Activated CD4-positive, CD25-positive, alpha-beta regulatory T cell (primary cell): Measurements from ENCODE around the gene AKAP8.
"Not testable (repeated sequence)": the region's sequence is repeated elsewhere in the genome, so short reads cannot be mapped to it uniquely, and the experiment has no call there.

ENCODE experiments used
- DNase-seq, 4 experiments: peaks; one replicate each; lab custom pipeline; 2025; lab: John Stamatoyannopoulos, UW

AKAP8 gene

DNA sequence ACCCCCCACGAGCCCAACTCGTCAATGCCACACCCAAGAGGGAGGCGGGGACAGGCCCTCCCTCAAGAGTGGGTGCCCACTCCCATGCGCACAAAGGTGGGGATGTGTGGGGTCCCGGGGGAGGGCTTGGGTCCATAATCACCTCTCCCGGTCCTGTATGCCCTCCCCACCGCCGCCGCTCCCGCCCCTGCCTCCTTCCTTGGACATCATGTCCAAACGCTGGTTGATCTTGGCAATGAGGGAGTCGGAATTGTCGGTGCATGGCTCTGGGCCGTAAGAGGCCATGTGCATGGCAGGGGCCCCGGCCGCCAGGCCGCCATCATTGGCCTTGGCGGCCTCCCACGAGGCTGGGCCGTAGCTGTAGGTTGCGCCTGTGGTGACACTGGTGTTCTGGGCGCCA, 5.9 kb downstream of the AKAP8 start:
- no peak for DNase-seq

DNA sequence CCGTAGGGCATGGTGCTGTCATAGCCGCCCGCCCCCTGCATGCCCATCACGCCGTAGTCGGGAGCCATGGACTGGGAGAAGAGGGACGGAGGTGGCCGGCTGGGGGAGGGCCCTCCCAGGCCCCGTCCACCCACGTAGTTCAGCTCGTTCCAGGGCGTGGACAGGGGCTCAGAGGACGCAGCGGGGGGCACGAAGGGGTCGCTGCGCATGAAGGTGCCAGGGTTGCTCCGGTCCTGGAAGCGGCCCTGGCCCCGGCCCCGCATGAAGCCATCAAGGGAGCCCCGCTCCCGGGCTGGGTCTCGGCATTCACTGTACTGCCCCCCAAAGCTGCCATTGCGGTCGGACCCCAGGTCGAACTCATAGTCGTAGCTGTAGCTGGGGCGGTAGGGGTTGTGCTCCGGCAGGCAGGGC, 6.7 kb downstream of the AKAP8 start:
- no peak for DNase-seq

DNA sequence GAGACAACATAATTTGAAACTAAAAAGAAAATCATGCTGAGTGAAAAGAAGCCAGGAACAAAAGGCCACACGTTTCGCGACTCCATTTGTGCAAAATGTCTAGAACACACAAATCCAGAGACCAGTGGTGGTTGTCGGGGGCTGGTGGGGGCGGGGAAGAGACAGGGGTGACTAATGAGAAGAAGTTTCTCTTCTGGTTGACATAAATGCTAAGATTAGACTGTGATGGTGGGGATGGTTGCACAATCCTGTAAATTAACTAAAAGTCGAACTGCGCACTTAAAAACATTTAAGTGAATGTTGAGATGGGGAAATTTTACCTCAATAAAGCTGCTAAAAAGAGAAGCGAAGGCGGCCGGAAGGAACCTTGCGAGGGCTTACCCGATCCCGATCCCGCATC, 7.1 kb downstream of the AKAP8 start:
- no peak for DNase-seq

DNA sequence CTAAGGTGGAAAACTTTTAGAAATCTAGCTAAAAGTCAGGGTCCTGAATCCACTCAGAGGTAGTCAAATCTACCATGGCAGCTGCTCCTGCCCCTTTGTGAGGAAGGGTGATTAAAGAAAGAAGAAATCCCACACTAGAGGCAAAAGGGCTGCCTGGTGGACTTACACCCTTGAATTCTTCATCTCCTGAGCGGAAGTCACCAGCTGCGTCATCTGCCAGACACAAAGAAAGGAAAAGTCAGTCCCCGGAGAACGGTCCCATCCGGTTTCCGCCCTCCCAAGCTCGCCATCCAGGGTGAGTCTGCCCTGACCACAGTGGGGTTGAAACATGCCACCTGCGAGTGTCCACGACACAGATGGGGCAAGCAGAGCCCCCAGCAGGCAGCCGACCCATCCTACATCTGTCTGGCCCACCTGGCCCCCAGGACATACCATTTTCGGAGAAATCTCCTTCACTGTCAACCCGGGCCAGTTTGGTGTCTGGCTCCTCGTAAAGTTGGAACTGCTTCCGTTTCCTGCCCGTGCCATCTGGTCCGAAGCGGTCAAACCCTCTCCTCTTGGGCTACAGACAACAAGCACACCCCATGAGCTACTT, 7.7 kb downstream of the AKAP8 start:
- DNase-seq = no peak

DNA sequence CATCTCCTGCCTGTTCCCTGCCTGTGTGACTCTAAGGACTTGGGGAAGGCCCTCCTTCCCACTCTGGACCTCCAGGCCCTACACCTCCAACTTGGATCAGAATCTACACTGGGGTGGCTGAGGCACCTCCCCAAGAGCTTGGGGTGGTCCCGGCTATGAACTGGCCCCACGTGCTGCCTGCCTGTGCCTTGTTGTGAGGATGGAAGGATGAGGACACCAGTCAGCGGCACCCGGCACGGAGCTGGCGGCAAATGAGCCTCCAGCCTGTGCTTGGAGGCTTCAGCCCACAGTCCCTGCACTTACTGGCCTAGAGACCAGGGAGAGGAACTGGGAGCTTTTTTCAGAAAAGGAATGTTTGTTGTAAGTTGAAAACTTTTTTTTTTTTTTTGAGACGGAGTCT, 8.5 kb downstream of the AKAP8 start:
- DNase-seq = no peak

DNA sequence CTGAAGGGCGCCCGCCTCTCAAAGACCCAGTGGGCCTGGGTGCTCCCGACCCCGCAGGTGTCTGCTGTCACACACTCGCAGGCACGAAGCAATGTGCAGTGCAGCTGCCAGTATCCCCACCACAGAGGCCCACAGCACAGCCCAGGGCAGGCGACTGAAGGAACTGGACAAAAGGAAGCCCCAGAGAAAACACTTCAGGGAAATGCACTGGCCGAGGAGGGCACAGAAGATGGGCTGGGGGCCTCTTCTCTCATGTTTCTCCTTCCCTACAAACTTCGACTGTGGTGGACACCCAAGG, 10.0 kb downstream of the AKAP8 start:
- no peak for DNase-seq

DNA sequence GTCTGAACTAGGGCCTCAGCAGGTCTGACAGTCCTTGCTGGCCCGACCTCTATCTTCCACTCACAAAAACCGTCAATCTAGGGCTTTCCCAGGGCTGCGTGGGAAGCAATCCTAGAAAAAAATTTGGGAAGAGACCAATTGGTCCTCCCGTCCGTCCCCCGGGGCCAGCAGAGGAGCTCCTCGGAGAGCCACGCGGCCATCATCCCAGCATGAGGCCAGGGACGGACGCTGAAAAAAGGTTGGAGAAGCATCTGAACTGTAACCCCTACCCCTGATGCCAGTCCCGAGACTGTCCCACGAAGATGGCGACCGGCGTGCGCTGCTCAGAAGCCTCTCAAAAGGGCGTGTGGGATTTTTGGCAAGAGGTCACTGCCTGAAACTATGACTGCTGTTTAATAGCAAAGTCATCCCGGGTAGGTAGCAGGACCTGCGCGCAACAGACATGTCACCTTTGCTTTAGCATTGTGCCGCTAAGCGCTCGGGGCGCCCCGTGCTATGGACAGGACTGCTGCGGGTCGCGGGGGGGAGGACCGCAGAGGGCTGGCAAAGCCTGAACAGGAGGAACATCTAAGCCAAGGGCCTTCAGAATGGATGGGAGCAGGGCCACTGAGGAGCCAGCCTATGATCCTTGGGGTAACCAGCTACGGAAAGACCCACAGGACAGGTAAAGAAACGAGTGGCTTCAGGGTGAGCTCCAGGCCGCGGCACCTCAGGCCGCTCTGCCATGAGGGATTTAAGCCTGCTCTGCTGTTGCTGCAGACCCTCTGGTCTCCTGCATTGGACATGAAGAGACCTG, 10.6 kb downstream of the AKAP8 start:
- DNase-seq = no peak

DNA sequence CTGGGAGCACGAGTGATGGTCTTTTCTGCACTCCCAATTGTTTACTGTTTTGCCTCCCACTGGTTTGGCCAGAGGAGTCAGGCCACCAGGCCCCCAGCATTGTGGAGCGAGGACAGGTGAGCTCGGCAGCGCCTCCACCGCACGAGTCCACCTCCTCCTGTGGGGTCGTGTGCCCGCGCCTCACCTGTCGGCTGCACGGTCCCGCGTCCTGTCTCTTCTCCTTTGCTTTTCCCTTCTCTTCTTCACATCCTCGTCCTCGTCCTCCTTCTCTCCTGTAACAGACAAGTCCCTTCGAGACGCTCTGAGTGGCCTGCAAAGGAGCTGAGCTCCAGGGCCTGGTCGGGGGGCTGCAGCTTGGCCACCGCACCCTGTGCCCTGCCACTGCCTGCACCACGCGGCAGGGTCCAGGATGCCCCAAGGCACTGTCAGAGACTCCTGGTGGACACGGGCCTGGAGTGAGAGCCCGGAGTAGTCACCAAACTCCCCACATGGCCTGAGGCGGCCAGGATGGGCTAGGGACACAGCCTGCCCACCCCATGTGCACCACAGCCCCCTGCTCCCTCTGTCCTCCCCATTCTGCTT, 11.4 kb downstream of the AKAP8 start:
- DNase-seq = no peak

DNA sequence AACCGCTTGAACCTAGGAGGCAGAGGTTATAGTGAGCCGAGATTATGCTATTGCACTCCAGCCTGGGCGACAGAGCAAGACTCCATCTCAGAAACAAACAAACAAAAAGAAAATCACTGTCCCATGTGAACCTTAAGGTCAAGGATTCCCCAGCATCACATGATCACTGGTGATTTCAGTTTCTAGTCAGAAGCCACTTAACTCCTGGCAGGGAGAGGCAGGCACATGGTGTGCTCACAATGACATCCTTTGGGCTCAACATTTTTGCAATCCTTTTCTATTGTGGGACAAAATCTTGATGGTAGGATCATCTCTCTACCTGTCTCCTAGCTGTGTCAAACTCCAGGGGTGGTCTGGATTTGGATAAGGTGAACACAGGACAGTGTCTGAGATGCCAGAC, 12.1 kb downstream of the AKAP8 start:
- no peak for DNase-seq

DNA sequence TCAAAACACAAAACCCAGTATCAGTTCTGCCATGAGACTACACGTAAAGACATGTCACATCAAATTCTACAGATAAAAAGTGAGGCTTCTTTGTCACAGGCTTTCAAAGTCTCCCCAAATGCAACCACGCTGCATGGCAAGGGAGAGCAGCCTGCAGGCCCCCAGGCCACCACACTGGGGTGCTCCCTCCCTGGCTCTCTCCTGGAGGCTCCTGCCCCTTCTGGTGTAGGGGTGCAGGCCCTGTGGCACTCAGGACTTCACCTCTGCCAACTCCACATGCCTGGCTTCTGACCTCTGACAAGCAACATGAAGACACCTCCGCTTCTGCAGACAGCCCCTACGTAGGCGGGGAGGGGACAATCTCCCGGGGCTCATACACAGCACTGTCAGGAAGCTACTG, 14.3 kb downstream of the AKAP8 start:
- no peak for DNase-seq

DNA sequence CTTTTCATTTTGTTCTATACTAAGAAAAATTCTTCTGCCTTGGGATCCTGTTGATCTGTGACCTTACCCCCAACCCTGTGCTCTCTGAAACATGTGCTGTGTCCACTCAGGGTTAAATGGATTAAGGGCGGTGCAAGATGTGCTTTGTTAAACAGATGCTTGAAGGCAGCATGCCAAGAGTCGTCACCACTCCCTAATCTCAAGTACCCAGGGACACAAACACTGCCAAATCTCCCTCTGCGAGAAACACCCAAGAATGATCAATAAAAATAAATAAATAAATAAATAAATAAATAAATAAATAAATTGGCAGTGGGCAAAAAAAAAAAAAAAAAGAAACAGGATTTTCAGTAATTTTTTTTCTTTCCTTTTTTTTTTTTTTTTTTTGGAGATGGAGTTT, 15.8 kb downstream of the AKAP8 start:
- DNase-seq = not testable (repeated sequence)

DNA sequence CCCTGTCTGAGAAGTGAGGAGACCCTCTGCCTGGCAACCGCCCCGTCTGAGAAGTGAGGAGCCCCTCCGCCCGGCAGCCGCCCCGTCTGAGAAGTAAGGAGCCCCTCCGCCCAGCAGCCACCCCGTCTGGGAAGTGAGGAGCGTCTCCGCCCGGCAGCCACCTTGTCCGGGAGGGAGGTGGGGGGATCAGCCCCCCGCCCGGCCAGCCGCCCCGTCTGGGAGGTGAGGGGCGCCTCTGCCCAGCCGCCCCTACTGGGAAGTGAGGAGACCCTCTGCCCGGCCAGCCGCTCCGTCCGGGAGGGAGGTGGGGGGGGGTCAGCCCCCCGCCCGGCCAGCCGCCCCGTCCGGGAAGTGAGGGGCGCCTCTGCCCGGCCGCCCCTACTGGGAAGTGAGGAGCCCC, 16.5 kb downstream of the AKAP8 start:
- not testable (repeated sequence) for DNase-seq

DNA sequence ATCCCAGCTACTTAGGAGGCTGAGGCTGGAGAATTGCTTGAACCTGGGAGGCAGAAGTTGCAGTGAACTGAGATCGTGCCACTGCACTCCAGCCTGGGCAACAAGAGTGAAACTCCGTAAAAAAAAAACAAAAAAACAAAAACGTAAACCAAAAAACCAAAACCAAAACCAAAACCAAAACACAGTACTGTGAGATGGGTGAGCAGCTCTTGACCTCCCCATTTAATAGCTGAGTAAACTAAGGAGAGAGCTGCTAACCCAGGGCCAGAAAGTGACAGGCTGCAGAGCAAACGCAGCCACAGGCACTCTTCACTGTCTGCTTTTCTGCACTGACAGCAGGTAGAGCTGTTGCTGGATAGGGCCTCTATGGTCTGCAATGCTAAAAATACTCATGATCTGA, 19.6 kb downstream of the AKAP8 start:
- not testable (repeated sequence) for DNase-seq

DNA sequence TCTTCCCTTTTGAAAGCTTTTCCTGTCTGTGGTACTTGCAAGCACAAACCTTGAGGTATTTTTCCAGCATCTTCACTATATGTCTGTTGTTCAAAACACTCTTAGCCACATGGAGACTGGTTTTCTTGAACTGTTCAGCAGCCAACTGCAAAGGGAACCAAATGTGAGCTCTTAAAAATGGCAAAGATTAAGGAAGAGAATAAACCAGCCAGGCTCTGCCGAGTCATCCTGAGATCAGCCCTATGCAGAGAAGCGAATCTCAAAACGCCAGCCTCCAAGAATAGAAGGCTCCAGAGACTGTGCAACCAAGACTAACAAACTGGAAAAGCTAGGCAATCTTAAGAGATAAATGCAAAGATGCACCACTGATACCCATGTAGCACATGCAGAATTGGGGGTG, 20.7 kb downstream of the AKAP8 start:
- DNase-seq = no peak

DNA sequence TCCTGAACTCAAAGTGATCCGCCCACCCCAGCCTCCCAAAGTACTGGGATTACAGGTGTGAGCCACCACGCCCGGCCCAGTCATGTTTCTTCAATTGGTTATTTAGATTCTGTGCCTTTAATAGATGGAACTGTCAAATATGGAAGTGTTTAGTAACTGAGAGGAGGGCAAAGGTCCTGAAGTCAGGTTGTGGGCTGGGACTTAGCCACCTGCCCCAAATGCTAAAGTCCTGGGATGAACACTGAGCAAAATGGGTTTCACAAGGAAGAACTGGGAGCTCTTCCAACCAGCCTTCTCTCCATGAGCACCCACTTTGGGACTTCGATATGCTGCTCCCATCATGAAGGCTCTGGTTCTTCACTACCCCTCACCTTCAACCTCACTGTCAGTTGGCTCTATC, 21.7 kb downstream of the AKAP8 start:
- no peak for DNase-seq

DNA sequence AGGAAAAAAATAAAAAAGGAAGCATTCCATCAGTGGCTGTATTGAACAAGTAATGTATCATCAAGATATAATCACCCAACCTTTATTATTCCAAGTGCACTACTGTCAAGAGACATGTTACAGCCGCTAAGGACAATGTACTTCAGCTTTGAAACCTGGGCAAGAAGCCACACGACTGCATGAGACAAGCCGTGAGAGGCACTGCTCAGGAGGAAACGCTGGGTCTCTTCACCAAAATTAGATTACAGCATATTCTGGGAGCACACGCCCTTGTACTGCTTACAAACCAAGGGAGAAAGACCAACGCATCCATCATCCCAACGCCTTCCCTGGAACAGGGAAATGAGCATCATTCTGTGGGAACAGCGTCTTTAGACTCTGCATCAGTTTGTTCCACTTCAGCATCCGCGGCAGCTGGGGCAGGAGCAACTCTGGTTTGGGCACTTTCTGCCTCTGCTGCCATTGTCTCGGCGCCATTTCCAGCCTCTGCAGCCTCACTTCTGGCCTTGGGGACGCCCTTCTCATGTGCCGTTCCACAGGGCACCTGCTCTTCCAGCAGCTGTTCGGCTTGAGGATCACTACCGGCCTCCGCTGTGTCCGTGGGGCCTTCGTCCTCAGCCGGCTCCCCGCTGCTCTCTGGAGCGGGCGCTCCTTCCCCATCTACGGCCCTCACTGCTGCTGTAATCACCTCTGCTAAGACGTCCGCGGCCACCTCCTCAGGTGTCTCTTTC, 24.9 kb downstream of the AKAP8 start:
- no peak for DNase-seq

DNA sequence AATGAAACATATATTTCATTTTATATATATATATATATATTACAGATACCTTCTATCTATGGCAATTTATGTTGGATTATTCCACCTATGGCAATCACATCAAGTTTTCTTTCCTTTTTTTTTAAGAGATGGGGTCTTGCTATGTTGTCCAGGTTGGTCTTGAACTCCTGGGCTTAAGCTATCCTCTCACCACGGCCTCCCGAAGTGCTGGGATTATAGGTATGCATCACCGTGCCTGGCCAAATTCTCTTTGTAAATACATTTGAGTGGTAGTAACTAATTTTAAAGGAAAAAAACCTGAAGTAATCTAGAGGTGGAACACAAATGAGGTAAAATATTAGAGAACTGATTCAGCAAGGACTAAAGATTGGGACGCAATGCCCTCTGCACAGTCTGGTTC, 25.7 kb downstream of the AKAP8 start:
- no peak for DNase-seq

DNA sequence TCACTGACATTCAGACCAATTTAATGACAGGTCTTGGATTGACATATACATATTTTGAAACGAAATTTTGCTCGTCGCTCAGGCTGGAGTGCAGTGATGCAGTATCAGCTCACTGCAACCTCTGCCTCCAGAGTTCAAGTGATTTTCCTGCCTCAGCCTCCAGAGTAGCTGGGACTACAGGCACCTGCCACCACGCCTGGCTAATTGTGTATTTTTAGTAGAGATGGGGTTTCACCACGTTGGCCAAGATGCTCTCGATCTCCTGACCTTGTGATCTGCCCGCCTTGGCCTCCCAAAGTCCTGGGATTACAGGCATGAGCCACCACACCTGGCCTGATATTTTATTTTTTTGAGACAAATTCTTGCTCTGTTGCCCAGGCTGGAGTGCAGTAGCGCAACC, 27.1 kb downstream of the AKAP8 start:
- not testable (repeated sequence) for DNase-seq

DNA sequence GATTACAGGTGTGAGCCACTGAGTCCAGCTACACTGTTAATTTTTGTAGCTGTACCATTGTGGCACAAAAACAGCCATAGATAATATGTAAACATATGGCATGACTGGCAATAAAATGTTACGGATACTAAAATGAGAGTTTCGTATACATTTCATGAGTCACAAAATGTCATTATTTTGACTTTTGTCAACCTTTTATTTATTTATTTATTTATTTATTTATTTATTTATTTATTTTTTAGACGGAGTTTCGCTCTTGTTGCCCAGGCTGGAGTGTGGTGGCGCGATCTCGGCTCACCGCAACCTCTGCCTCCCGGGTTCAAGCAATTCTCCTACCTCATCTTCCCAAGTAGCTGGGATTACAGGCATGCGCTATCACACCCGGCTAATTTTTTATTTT, 38.3 kb downstream of the AKAP8 start:
- not testable (repeated sequence) for DNase-seq

DNA sequence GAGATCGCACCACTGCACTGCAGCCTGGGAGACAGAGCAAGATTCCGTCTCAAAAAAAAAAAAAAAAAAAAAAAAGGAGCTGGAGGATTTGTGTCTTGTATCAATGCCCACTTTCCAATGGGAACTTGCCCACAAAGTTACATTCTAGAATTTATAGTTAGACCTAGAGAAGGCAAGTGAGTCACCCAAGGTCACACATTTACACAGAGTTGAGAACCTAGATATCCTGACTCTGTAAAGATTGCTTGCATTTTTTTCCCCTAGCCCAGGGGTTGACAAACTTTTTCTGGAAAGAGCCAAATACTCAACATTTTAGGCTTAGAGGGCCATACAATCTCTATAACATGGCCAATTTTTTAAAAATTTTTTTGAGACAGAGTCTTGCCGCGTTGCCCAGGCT, 39.5 kb downstream of the AKAP8 start:
- DNase-seq = no peak

DNA sequence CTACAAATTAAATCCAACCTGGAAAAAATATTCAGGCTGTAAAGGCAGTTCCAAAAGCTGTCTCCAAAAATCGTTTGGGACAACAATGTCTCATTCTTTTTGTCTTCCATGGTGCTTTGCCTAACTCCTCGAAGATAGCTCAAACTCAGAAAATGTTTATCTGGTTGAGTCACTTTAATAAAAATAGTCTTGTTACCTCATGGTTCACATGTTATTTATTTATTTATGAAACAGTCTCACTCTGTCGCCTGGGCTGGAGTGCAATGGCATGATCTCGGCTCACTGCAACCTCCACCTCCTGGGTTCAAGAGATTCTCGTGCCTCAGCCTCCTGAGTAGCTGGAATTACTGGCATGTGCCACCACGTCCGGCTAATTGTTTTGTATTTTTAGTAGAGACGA, 42.4 kb downstream of the AKAP8 start:
- DNase-seq = no peak

DNA sequence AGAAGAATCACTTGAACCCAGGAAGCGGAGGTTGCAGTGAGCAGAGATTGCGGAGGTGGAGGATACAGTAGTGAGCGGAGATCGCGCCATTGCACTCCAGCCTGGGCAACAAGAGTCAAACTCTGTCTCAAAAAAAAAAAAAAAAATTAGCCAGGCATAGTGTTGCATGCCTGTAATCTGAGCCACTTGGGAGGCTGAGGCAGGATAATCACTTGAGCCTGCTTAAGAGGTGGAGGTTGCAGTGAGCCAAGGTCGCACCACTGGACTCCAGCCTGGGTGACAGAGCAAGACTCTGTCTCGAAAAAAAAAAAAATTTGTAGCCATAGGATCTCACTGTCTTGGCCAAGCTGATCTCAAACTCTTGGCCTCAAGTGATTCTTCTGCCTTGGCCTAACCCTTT, 43.6 kb downstream of the AKAP8 start:
- not testable (repeated sequence) for DNase-seq
